IMR-90 (cell line): ENCODE measurements around the gene WWC2. TPM values are rescaled to one million over a fixed set of nuclear protein-coding genes. Genes with fewer than 3 reads are reported as not detected.

Source experiments
- ATAC-seq: fragments of 200-7000 bp; cut with Tn5 transposase; 2 replicates; pipeline ENCODE4 v1.9.1; 2020; ENCODE audit warnings: low read depth, mild to moderate bottlenecking, moderate library complexity
- BruUV-seq: library from RNA; stranded (reverse); fragments of 400-500 nt; replicated peaks from 2 replicates; lab custom pipeline; 2021; lab: Mats Ljungman, UMichigan
- CTCF ChIA-PET: fragments of 300-600 bp; formaldehyde crosslinking; extraction: SDS; loops from one replicate; lab custom pipeline; 2021; ENCODE audit warnings: antibody characterized with exemption; lab: Yijun Ruan, JAX
- POLR2A ChIA-PET: fragments of 300-600 bp; sonication (Branson Sonifier 250); formaldehyde crosslinking; loops from one replicate; lab custom pipeline; 2022; ENCODE audit warnings: antibody characterized with exemption; ENCODE audit not compliant: unreplicated experiment; lab: Charles Lee
- DNase-seq: peaks from one replicate; pipeline ENCODE4 v3.0.0; 2013
- H2AFZ ChIP-seq: replicated peaks from 2 replicates; pipeline ENCODE3; 2013; ENCODE audit warnings: low read length, mild to moderate bottlenecking; ENCODE audit not compliant: poor library complexity
- H2AK5ac ChIP-seq: 2 replicates; pipeline ENCODE4 v1.6.1; 2013; ENCODE audit warnings: low read depth, low read length, inconsistent platforms
- H2AK9ac ChIP-seq: replicated peaks from 2 replicates; pipeline ENCODE3; 2013; ENCODE audit warnings: mild to moderate bottlenecking, low read depth, low read length, moderate library complexity; ENCODE audit not compliant: poor library complexity
- H2BK120ac ChIP-seq: 2 replicates; pipeline ENCODE4 v1.6.1; 2013; ENCODE audit warnings: low read depth, low read length, inconsistent platforms
- H2BK15ac ChIP-seq: 3 replicates; pipeline ENCODE4 v1.6.1; 2013; ENCODE audit warnings: low read depth, low read length, inconsistent platforms
- H2BK20ac ChIP-seq: 2 replicates; pipeline ENCODE4 v1.6.1; 2013; ENCODE audit warnings: low read depth, mild to moderate bottlenecking, inconsistent platforms, low read length, moderate library complexity
- H2BK5ac ChIP-seq: 2 replicates; pipeline ENCODE4 v1.6.1; 2013; ENCODE audit warnings: mild to moderate bottlenecking, low read depth, low read length, inconsistent platforms; ENCODE audit not compliant: poor library complexity, severe bottlenecking
- H3K14ac ChIP-seq: replicated peaks from 2 replicates; pipeline ENCODE4 v1.6.1; 2013; ENCODE audit warnings: low read depth, low read length, inconsistent platforms
- H3K18ac ChIP-seq: 2 replicates; pipeline ENCODE4 v1.6.1; 2013; ENCODE audit warnings: low read depth, low read length, control low read depth
- H3K23ac ChIP-seq: 2 replicates; pipeline ENCODE4 v1.6.1; 2013; ENCODE audit warnings: low read depth, low read length, inconsistent platforms
- H3K27ac ChIP-seq: 2 replicates; pipeline ENCODE4 v1.5.1; 2013; ENCODE audit warnings: mild to moderate bottlenecking, control low read depth, low read length; ENCODE audit not compliant: insufficient read depth
- H3K27me3 ChIP-seq: 2 replicates; pipeline ENCODE4 v1.6.1; 2013; ENCODE audit warnings: low read length; ENCODE audit not compliant: control insufficient read depth, insufficient read depth
- H3K36me3 ChIP-seq: 2 replicates; pipeline ENCODE4 v1.6.1; 2013; ENCODE audit warnings: low read length, mixed read lengths; ENCODE audit not compliant: control insufficient read depth, insufficient read depth
- H3K4ac ChIP-seq: 2 replicates; pipeline ENCODE4 v1.6.1; 2013; ENCODE audit warnings: low read depth, low read length, inconsistent platforms
- H3K4me1 ChIP-seq: 2 replicates; pipeline ENCODE4 v1.6.1; 2013; ENCODE audit warnings: low read length, mixed read lengths; ENCODE audit not compliant: control insufficient read depth, insufficient read depth
- H3K4me2 ChIP-seq: 2 replicates; pipeline ENCODE4 v1.6.1; 2013; ENCODE audit warnings: low read depth, mild to moderate bottlenecking, control low read depth, low read length, moderate library complexity
- H3K4me3 ChIP-seq: 2 replicates; pipeline ENCODE4 v1.5.1; 2013; ENCODE audit warnings: low read depth, mild to moderate bottlenecking, control low read depth, low read length, moderate library complexity; ENCODE audit not compliant: insufficient read depth
- H3K56ac ChIP-seq: 2 replicates; pipeline ENCODE4 v1.6.1; 2013; ENCODE audit warnings: low read length, inconsistent platforms; ENCODE audit not compliant: insufficient read depth; ENCODE audit errors: extremely low read depth
- H3K79me1 ChIP-seq, 2 experiments: 2 replicates each; pipeline ENCODE4 v1.6.1; 2013; ENCODE audit warnings: low read length in 2 of 2, inconsistent platforms in 1 of 2, low read depth in 1 of 2
- H3K9ac ChIP-seq: 2 replicates; pipeline ENCODE4 v1.6.1; 2013; ENCODE audit warnings: low read depth, low read length, control low read depth
- H3K9me1 ChIP-seq: 2 replicates; pipeline ENCODE4 v1.6.1; 2013; ENCODE audit warnings: low read length, inconsistent platforms; ENCODE audit not compliant: insufficient read depth
- H3K9me3 ChIP-seq: 2 replicates; pipeline ENCODE4 v1.6.1; 2013; ENCODE audit warnings: low read length; ENCODE audit not compliant: control insufficient read depth, insufficient read depth
- H4K20me1 ChIP-seq: 2 replicates; pipeline ENCODE4 v1.6.1; 2013; ENCODE audit warnings: low read length, inconsistent platforms; ENCODE audit not compliant: insufficient read depth
- H4K5ac ChIP-seq: 2 replicates; pipeline ENCODE4 v1.6.1; 2013; ENCODE audit warnings: mild to moderate bottlenecking, low read depth, low read length, control low read depth
- H4K8ac ChIP-seq, 2 experiments: 2 replicates each; pipeline ENCODE4 v1.6.1; 2013; ENCODE audit warnings: low read depth in 2 of 2, low read length in 2 of 2, control low read depth in 1 of 2, inconsistent platforms in 1 of 2
- H4K91ac ChIP-seq: 2 replicates; pipeline ENCODE4 v1.6.1; 2013; ENCODE audit warnings: low read depth, low read length, inconsistent platforms; ENCODE audit not compliant: insufficient read depth
- CEBPB ChIP-seq: IDR thresholded peaks from 2 replicates; pipeline ENCODE4 v1.6.1; 2012; ENCODE audit warnings: low read depth, low read length, improper control_type of control experiment
- FOS ChIP-seq: fragments of 150-350 bp; IDR thresholded peaks from 2 replicates; pipeline ENCODE4 v1.6.1; 2016; ENCODE audit warnings: low read depth, low read length
- MAFK ChIP-seq: IDR thresholded peaks from 2 replicates; pipeline ENCODE4 v1.6.1; 2012; ENCODE audit warnings: low read depth, low read length, improper control_type of control experiment
- MAZ ChIP-seq: IDR thresholded peaks from 2 replicates; pipeline ENCODE4 v1.6.1; 2012; ENCODE audit warnings: low read depth, mild to moderate bottlenecking, low read length, improper control_type of control experiment, moderate library complexity, borderline replicate concordance
- MXI1 ChIP-seq: IDR thresholded peaks from 2 replicates; pipeline ENCODE4 v1.6.1; 2012; ENCODE audit warnings: low read depth, mild to moderate bottlenecking, low read length, moderate library complexity, borderline replicate concordance
- NFE2L2 ChIP-seq: fragments of 150-350 bp; IDR thresholded peaks from 2 replicates; pipeline ENCODE4 v1.6.1; 2016; ENCODE audit warnings: low read depth, mild to moderate bottlenecking, low read length
- POLR2A ChIP-seq: IDR thresholded peaks from 2 replicates; pipeline ENCODE4 v1.6.1; 2012; ENCODE audit warnings: mild to moderate bottlenecking, low read depth, low read length
- RAD21 ChIP-seq: IDR thresholded peaks from 2 replicates; pipeline ENCODE4 v1.6.1; 2012; ENCODE audit warnings: low read length, improper control_type of control experiment
- RCOR1 ChIP-seq: IDR thresholded peaks from 2 replicates; pipeline ENCODE4 v1.6.1; 2012; ENCODE audit warnings: mild to moderate bottlenecking, low read length, improper control_type of control experiment; ENCODE audit not compliant: insufficient replicate concordance
- RFX5 ChIP-seq: IDR thresholded peaks from 2 replicates; pipeline ENCODE4 v1.8.0; 2012; ENCODE audit warnings: low read depth, mild to moderate bottlenecking, low read length, moderate library complexity
- WGBS, 2 experiments: methylation state at CpG; one replicate each; pipeline versions ENCODE4 v1.1.5 to v1.1.7; 2013; ENCODE audit warnings: missing lambda C conversion rate in 2 of 2; ENCODE audit not compliant: insufficient read length in 1 of 2; ENCODE audit errors: extremely low coverage in 2 of 2; 5-methylcytosine and 5-hydroxymethylcytosine counted together
- dilution Hi-C: fragments of 300-500 bp; cut with HindIII; formaldehyde crosslinking; loops from one replicate; pipeline ENCODE4 v1.14.3; 2018; ENCODE audit warnings: low sequenced_read_pairs; ENCODE audit not compliant: unreplicated experiment
- in situ Hi-C: fragments of 300-500 bp; cut with MboI; formaldehyde crosslinking; loops from 3 replicates; pipeline ENCODE4 v1.14.3; 2019; ENCODE audit warnings: low sequenced_read_pairs, inconsistent platforms, mixed read lengths
- intact Hi-C: fragments of 100-400 bp; cut with micrococcal nuclease; formaldehyde crosslinking; loops from 2 replicates; pipeline ENCODE4 v1.10.0; 2022
- polyA plus RNA-seq, 3 experiments: library from polyadenylated mRNA; depleted of rRNA; stranded (reverse); fragments of >200 nt; gene quantifications; 2 replicates each; pipeline ENCODE4 v1.2.3, GENCODE V29; 2012; ENCODE audit warnings: low replicate concordance in 1 of 3
- total RNA-seq: library from RNA; depleted of rRNA; stranded (reverse); fragments of >200 nt; gene quantifications from 2 replicates; pipeline ENCODE4 v1.2.3, GENCODE V29; 2012
- TF ChIP-seq, protein P1 (sequence below): fragments of 150-350 bp; IDR thresholded peaks from 2 replicates; pipeline ENCODE4 v1.6.1; 2016; ENCODE audit warnings: low read depth, mild to moderate bottlenecking, low read length, moderate library complexity, borderline replicate concordance
- TF ChIP-seq, protein P2 (sequence below): fragments of 150-350 bp; IDR thresholded peaks from 2 replicates; pipeline ENCODE4 v1.6.1; 2017; ENCODE audit warnings: mild to moderate bottlenecking, antibody characterized with exemption, low read length, low read depth

Gene WWC2
- total and polyA plus RNA-seq, 2 of the 4 experiments (the other 2 are of a cell fraction) = 26.6 to 27.4 TPM

DNA sequence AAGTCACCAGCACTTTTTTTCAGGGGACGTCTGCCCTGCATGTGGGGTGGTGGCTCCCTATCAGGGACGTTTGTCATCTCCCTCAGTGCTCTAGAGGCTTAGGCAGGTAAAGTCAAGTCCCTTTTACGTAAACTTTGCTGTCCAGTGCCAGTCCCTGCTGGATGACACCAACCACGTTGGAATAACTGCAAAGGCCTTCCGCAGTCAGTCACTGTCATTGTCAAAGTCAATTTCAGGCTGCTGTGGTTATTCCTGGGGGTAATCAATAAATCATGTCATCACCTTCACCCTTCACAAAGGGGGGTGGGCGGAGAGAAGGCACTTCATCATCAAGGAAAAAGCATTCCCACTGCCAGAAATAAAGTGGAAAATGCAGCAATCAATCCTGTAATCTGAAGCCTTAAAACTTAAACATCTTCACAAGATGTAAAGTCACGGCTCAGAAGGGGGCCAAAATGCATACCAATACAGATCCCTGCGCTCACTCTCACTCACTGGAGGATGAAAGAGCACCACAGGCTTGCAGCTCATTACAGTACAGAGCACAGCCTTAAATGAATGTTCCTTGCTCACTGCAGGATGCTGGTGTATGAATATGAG lies 164.8 kb downstream of the WWC2 start (continued):
- TF ChIP-seq, protein P1, sequence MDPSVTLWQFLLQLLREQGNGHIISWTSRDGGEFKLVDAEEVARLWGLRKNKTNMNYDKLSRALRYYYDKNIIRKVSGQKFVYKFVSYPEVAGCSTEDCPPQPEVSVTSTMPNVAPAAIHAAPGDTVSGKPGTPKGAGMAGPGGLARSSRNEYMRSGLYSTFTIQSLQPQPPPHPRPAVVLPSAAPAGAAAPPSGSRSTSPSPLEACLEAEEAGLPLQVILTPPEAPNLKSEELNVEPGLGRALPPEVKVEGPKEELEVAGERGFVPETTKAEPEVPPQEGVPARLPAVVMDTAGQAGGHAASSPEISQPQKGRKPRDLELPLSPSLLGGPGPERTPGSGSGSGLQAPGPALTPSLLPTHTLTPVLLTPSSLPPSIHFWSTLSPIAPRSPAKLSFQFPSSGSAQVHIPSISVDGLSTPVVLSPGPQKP = no peak

DNA sequence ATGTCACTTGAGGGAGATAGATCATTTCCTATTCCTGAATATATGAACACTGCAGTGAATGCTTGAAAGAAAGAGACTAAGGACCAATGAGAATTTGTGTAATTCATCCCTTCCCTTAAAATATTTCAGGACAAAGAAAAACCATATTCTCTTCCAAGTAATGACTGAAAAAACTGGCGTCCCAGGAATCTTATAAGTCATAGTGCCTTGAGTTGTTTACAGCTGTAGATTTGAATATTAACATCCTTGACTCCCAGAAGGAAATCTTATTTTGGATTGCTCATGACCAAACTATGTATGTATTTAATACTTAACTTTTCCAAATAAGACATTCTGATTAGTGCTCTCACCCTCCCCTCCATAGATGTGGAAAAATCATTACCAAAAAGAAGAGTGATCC lies 165.6 kb downstream of the WWC2 start:
- H3K9ac ChIP-seq = 0 out of 2 replicates have a peak overlapping the region, but pooled peaks have one; percentile 42
- H2AFZ ChIP-seq = no peak overlapping the region
- peak overlapping the region; percentile 94; the same call in 1 of the 3 replicates for H2BK15ac ChIP-seq
- dilution Hi-C loops = loop anchor here (25.0 kb wide), 1 partner anchor 352 kb away; the partner anchor contains the start of gene DCTD
- H3K4me3 ChIP-seq = no peak overlapping the region
- H4K91ac ChIP-seq = peak overlapping the region; percentile 91
- no CpG with 5 or more reads among the region's 1 CpG for WGBS, 2 experiments
- peaks cover 0 to 27% of the 10 kb centered on the region in 2 experiments; a peak in 3 of 4 replicates for H3K79me1 ChIP-seq
- CTCF ChIA-PET = interaction anchor here (1.0 to 3.9 kb wide), 4 partner anchors 143 to 327 kb away, joined by 3 to 30 read pairs (median 11); no protein-coding TSS in a partner anchor
- peak overlapping the region; percentile 46 for H3K4me2 ChIP-seq
- intact Hi-C loops = loop anchor here (1.0 to 10.0 kb wide), 3 partner anchors 21 to 780 kb away; no protein-coding TSS in a partner anchor
- in situ Hi-C loops = loop anchor here (25.0 kb wide), 1 partner anchor 802 kb away; no protein-coding TSS in a partner anchor
- peak overlapping the region; percentile 37; the same call in 1 of the 2 replicates for H3K23ac ChIP-seq
- peak overlapping the region; percentile 91 for H4K5ac ChIP-seq
- H3K9me1 ChIP-seq = peaks cover 13% of the 10 kb centered on the region
- ATAC-seq (peak; percentile 68), DNase-seq (peak; percentile 87)
- peak overlapping the region; percentile 83 for H2BK5ac ChIP-seq
- no peaks in the 10 kb centered on the region for H4K20me1 ChIP-seq
- H2BK120ac ChIP-seq = peak overlapping the region; percentile 91
- no peaks in the 10 kb centered on the region for H3K27me3 ChIP-seq
- peaks cover 21% of the 10 kb centered on the region for H3K4me1 ChIP-seq
- BruUV-seq = no TSS peak
- H3K18ac ChIP-seq = peak overlapping the region; percentile 96
- H3K36me3 ChIP-seq = peaks cover 29% of the 10 kb centered on the region
- peak overlapping the region; percentile 89 for H2BK20ac ChIP-seq
- peak overlapping the region; percentile 99 for H3K27ac ChIP-seq
- H3K9me3 ChIP-seq = no peaks in the 10 kb centered on the region
- H3K14ac ChIP-seq = 0 out of 2 replicates have a peak overlapping the region, but pooled peaks have one; percentile 91
- H2AK9ac ChIP-seq = no peak overlapping the region
- H2AK5ac ChIP-seq = peak overlapping the region; percentile 78
- H3K56ac ChIP-seq = peak overlapping the region; percentile 51; the same call in 1 of the 2 replicates
- peak overlapping the region; percentile 87 for H3K4ac ChIP-seq
- POLR2A ChIA-PET = no interaction called here
- H4K8ac ChIP-seq = peak overlapping the region; percentile 83 to 88; a peak in 3 of 4 replicates
- TF ChIP-seq CEBPB (no peak), RAD21 (no peak), FOS (no peak), MAFK (no peak), MXI1 (no peak), RFX5 (no peak), RCOR1 (no peak), NFE2L2 (no peak), POLR2A (no peak), MAZ (no peak)
- TF ChIP-seq, protein P2, sequence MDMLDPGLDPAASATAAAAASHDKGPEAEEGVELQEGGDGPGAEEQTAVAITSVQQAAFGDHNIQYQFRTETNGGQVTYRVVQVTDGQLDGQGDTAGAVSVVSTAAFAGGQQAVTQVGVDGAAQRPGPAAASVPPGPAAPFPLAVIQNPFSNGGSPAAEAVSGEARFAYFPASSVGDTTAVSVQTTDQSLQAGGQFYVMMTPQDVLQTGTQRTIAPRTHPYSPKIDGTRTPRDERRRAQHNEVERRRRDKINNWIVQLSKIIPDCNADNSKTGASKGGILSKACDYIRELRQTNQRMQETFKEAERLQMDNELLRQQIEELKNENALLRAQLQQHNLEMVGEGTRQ = no peak
